ENCODE data around the gene KISS1.
A peak's percentile ranks its signal among the peaks of the same experiment; 100 is the strongest.
"Not testable (repeated sequence)": the region's sequence is repeated elsewhere in the genome, so short reads cannot be mapped to it uniquely, and the experiment has no call there.

The KISS1 gene

GRCh38 chr1:204196068-204196795 lies at the start of gene KISS1:
Gene KISS1 (minus strand): TSS chr1:204196491. CDS start chr1:204192876, 3,615 bp downstream.
- DNase-seq, result no peak

- no peak for DNase-seq
Observed at GRCh38 chr1:204242920-204243319, 46.6 kb upstream of the KISS1 start.

- no peak for DNase-seq
Observed at GRCh38 chr1:204241914-204242313, 45.6 kb upstream of the KISS1 start.

- peak; percentile 26 for DNase-seq
Observed at GRCh38 chr1:204241050-204241449, 44.8 kb upstream of the KISS1 start.

GRCh38 chr1:204240233-204240632 lies 43.9 kb upstream of the KISS1 start:
- DNase-seq, result no peak

- not testable (repeated sequence) for DNase-seq
Observed at GRCh38 chr1:204239401-204239800, 43.1 kb upstream of the KISS1 start.

GRCh38 chr1:204238520-204238919 lies 42.2 kb upstream of the KISS1 start:
- DNase-seq, result not testable (repeated sequence)

- DNase-seq, result not testable (repeated sequence)
Observed at GRCh38 chr1:204237515-204237914, 41.2 kb upstream of the KISS1 start.

GRCh38 chr1:204232526-204232925 lies 36.2 kb upstream of the KISS1 start:
- DNase-seq, result no peak

GRCh38 chr1:204230211-204230610 lies 33.9 kb upstream of the KISS1 start:
- DNase-seq, result no peak

- no peak for DNase-seq
Observed at GRCh38 chr1:204228896-204229295, 32.6 kb upstream of the KISS1 start.

DNA sequence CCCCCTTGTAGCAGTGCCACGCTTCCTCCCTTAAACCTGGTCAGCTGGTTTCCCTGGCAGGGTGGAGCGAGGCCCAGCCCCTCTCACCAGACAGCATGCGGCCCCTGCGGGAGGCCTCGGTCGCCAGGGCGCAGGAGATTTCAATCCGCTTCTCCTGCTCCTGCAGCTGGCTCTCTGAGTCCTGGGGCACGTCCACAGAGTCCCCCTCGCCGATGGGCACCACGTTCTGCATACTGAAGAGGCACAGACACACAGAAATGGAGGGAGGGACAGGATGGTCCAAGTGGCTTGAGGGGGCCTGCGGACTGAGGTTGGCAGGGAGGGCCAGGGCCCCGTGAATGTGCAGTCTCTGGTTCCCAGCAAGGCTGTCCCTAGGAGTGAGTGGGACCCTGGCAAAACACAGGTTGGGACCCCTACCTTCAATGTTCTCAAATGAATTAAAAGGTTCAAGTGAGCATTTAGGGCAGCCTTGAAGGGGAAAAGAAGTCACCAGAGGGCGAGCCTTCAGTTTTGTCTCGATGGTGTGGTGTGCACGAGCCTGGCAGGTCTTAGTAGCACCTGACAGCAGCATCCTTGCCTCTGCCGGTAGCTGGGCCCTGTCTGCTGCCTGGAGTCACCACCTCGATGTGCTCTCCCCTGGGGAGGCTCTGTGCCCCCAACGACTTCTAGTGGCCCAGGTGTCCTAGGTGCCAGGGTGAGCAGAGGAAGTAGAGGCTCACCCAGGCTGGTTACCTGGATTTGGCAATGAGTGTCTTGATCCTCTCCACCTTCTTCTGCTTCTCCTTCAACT lies 31.9 kb upstream of the KISS1 start:
- DNase-seq, result no peak

GRCh38 chr1:204227351-204227750 lies 31.1 kb upstream of the KISS1 start:
- no peak for DNase-seq

DNA sequence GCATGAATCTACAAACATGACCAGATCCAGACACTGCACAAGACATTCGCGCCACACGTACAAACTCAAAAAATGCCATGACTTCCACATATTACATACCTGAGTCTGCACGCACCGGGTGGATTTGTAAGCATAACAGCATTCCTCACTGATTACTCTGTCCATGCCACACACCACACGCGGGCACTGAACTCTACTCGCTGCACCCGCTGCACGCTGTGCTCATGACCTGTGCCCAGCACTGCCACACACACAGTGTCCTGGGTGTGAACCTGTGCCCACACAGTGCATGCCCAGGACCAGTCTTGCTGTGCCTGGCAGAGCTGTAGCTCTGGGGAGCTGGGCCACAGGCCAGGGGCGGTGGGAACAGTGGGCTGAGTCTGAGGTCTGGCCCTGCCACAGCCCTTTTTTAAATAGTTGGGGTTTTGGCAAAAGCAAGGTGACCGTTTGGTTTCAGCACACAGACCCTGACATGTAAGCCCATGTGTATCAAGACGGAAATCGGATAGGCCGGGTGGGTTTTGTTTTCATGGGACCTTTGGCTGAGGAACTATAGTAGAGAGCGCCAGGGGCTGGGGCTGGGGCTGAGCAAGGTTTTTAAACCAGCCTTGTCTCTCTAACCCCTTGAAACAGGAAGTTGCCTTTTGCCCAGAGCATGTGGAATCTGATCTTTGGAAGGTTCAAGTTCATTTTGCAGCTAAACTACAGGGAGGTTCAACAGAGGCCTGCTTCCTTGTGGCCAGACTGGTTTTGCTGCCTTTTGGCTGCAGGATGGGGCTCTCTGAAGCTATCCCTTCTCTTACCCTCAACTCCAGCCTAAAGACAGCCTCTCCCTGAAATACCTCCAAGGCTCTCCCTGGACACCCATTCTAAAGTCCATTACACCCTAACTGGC lies 29.8 kb upstream of the KISS1 start:
- no peak for DNase-seq

- DNase-seq, result no peak
Observed at GRCh38 chr1:204224655-204225054, 28.4 kb upstream of the KISS1 start.

DNA sequence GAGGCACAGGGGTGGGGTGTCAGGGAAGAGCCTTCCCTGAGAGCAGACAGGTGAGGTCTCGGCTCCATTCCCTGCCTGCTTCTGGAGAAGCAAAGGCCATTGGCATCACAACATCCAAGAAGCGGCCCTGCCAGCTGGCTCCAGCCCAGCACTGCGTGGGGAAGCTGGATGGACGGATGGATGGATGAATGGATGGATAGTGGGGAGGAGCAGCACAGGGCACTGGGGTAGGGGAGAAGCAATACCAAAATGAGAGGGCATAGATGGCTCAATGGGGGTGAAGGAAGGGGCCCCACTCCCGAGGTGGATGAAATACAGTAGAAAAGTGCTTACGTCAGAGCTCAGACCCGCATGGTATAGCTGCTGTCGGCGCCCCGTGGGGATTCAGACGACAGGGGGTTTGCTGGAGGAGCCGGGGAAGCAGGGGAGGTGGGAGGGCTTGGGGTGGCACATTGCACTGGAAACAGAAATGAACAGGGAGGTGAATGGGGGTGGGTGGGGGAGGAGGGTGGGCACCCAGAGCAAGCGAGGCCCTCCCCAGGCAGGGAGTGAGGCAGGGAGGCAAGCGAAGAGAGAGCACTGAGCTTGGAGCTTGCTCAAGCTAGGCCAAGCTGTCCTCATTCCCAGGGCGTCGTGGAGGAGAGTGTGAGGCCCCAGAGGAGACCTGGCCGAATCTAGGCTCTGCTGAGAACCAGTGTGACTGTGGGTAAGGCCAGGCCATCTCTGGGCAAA lies 27.0 kb upstream of the KISS1 start:
- DNase-seq, result no peak

DNA sequence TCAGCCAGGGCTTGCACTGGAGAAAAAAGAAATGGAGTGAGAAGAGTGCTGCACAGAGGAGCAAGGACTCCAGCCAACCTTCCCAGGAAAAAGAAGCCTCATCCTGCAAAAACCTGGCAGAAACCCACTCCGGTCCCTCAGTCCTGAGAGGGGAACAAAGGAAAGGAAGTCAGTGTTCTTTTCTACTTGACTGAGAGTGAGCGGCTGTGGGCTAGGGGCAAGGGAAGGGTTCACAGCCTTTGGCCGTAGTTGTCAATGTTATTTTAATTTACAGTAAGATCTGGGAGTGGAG lies 26.4 kb upstream of the KISS1 start:
- DNase-seq, result no peak

GRCh38 chr1:204222006-204222763 lies 25.9 kb upstream of the KISS1 start:
- no peak for DNase-seq

GRCh38 chr1:204221271-204221670 lies 25.0 kb upstream of the KISS1 start:
- DNase-seq, result no peak

DNA sequence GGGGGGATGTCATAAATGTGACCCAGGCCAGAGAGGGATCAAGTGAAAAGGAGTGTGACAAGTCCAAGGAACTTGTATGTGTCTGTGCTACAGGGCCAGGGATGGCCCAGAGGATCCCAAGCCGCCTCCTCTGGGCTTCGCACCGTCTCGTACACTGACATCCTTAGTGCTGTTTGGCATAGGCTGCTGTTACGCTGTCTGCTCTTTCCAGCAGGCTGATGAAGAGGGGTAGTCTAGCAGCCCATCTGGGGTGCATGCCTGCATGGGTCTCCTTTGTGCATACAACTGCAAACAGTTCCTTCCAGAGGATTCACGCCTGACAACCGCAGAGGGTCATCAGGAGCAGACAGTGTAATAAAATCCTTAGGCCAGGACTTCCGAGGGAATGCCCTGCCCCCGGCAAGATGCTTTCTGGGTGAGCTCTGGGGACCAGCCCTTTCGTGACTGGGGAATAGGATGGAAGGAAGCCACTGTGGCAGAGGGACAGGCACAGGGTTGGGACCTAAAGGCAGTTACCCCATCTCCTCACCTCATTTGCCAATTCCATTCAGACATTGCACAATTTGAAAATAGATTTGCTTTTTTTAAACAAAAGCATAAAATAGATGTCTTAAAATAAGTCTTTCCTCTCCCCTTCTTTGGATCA lies 23.8 kb upstream of the KISS1 start:
- no peak for DNase-seq

GRCh38 chr1:204218552-204218951 lies 22.3 kb upstream of the KISS1 start:
- no peak for DNase-seq

DNA sequence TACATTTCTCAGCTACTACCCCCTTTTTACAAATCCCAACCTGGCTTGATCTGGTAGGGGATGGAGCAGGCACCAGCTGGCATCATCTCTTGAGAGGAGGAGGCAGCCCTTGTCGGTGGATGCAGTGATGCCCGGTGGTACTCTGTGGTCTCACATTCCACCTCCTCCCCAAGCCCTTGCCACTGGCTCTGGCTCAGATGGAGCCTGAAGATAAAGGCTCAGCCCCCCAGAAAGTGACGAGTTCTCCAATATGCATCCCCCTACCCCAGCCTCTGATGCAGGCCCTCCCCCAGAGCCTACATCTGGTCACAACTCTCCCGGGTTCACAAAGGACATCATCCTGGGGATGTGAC lies 21.3 kb upstream of the KISS1 start:
- no peak for DNase-seq

Measured in NCI-H226 (cell line).